SK-N-MC (cell line): ENCODE results near the gene CPNE8.

Source experiments
- EZH2 ChIP-seq: fragments of 200-600 bp; sonication (generic); IDR thresholded peaks from one replicate; pipeline ENCODE4 v1.6.1; 2017; ENCODE audit warnings: antibody characterized with exemption
- FOXP2 ChIP-seq: optimal IDR thresholded peaks from 2 replicates; pipeline ENCODE3; 2011; ENCODE audit warnings: mild to moderate bottlenecking, moderate library complexity; ENCODE audit not compliant: insufficient read depth; ENCODE audit errors: extremely low read length, control extremely low read depth
- POLR2AphosphoS5 ChIP-seq: IDR thresholded peaks from 2 replicates; pipeline ENCODE4 v1.6.1; 2012; ENCODE audit warnings: mild to moderate bottlenecking, low read depth, low read length, borderline replicate concordance

- TF ChIP-seq EZH2 (no peak), POLR2AphosphoS5 (no peak), FOXP2 (no peak)
These were observed 235.9 kb downstream of the CPNE8 start for GRCh38 chr12:38669530-38669929.
